ENCODE measurements around the gene ZNF664.
A peak's percentile ranks its signal among the peaks of the same experiment; 100 is the strongest.

Gene ZNF664

DNA sequence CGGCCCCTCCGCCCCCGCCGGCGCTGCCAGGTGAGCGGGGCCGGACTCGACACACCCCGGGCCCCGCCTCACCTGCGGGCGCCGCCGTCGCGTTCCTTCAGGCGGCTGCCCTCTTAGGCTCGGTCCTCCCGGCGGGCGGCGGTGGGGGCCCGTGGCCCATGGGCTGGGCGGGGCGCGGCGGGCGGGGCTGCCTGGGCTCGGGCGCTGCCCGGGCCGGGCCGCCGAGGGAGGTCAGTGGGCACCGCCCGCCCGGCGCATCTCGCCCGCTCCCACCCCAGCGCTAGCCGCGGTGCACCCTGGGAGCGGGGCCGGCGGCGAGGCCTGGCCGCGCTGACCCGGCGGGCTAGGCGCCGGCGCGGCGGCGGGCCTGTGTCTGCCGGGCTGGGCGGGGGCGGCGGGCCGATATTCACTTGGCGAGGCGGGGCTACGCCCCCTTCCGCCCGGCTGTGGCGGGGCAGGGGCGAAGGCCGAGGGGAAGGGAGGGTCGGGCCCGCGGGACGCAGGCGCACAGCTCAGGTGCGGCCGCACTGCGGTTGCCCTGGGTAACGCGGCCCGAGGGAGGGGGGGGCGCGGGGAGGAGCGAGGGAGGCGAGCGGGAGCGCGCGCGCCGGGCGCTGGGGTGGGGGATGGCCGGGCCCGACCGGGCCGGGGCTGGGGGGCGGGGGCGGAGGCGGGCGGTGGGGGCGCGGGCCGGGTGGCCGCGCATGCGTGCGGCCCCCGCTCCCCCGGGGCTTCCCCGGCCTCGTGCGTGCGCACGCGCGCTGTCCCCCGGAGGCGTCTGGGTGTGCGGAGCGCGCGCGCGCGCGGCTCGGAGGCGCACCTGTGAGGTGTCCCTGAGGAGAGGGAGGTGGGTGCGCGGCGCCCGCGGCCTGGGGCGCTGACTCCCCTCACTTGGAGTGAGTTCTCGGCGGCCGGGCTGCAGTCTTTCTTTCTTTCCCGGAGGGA is at the start of gene ZNF664, which contains the start of gene CCDC92:
TSS of gene ZNF664 (plus strand) at position 759 of the 945 bp plus-strand sequence. CDS start 38,930 bp downstream, outside the sequence.
TSS of gene CCDC92 (minus strand) at position 375 of the 945 bp plus-strand sequence. CDS start 28,526 bp downstream, outside the sequence.
- DNase-seq (ENCODE audit: low spot score): peak; percentile 84

- no peak for DNase-seq (ENCODE audit: low spot score)
Observed at GRCh38 chr12:123923927-123924326, 49.1 kb upstream of the ZNF664 start.

DNA sequence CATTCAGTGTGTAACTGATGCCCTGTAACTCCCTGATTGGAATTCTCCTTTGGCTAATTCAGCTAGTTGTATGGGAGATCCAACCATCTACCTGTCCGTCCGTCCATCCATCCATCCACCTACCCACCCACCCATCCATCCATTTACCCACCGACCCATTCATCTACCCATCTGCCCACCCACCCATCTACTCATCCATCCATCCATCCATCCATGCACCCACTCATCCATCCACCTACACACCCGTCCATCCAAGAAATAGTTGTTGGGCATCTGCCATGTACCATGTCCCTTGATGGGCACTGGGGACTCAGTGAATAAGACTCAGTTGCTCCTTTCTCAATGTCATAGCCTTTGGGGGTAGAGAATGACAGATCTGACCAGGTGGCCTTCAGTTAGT is 48.5 kb upstream of the ZNF664 start:
- no peak for DNase-seq (ENCODE audit: low spot score)

- DNase-seq (ENCODE audit: low spot score): peak; percentile 13
Observed at GRCh38 chr12:123928274-123928865, 44.6 kb upstream of the ZNF664 start.

- no peak for DNase-seq (ENCODE audit: low spot score)
Observed at GRCh38 chr12:123928897-123929296, 44.1 kb upstream of the ZNF664 start.

DNA sequence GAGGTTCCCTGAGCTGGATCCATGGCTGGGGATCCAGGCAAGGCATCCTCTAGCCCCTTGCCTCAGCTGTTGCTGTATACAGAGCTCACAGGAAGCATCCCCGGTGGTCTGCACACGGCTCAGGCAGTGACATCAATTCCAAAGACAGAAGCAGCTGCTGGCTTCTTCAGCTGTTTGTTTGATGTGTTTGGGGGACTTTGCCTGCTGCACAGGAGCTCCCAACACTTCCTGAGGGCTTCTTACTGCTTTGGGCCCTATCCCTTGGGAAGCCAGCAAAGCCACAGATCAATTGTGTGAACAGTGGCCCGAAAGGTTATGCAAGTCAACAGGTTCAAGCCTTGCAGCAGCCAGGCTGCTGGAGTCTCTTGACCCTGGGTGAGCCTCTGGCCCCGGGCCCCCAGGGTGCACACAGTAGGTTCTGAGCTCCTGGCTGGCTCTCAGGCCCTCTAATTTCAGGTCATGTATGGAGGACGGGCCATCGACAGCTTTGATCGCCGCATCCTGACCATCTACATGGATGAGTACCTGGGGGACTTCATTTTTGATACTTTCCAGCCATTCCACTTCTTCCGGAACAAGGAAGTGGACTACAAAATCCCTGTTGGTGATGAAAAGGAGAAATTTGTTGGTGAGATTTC is 43.0 kb upstream of the ZNF664 start:
- no peak for DNase-seq (ENCODE audit: low spot score)

DNA sequence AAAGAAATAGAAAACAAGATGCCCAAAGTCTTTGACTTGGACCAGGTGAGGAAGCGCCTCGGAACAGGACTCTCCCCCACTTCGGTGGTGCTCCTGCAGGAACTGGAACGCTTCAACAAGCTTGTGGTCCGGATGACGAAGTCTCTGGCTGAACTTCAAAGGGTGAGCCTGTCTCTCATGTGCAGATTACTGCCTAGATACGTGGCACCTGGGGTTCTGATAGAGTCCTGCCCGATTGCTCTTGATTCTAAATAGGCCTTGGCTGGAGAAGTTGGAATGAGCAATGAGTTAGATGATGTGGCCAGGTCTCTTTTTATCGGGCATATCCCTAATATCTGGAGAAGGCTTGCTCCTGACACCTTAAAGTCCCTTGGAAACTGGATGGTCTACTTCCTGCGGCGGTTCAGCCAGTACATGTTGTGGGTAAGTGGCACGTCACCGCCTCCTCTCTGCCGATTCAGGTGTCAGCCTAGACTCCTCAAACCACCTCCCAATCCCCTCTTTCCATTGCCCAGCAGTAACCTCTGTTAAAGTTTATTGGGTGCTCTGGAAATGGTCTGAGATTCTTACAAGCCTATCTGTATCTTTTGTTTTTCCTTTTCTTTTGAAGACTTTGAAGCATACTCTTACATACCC is 41.2 kb upstream of the ZNF664 start:
- DNase-seq (ENCODE audit: low spot score): no peak

- no peak for DNase-seq (ENCODE audit: low spot score)
Observed at GRCh38 chr12:123933214-123933613, 39.8 kb upstream of the ZNF664 start.

DNA sequence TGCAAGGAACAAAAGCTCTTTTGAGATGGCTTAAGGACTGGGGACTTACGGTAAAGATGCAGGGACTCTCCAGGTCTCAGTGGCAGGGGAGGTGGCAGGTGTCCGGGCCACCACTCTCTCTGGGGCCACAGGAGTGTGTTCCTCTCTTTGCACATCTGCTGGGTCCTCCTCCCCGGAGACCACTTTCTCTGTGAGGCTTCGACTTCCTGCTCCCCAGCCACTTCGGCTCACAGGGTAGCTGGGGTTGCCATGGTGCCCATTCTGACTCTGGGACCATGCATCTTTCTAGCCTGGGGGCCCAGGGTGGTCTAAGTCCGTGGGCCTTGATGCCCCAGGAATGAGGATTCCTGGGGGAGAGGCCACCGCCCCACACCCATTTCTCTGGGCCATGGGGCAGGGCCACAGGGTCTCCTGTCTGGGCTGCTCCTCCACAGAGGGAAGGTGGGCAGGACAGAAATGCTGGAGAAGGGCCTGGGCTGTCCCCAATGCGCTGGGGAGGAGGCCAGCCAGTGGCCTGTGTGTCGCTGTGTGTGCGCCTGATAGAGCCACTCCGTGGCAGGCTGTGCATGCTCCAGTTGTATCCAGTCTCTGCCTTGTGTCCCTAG is 38.9 kb upstream of the ZNF664 start:
- no peak for DNase-seq (ENCODE audit: low spot score)

DNA sequence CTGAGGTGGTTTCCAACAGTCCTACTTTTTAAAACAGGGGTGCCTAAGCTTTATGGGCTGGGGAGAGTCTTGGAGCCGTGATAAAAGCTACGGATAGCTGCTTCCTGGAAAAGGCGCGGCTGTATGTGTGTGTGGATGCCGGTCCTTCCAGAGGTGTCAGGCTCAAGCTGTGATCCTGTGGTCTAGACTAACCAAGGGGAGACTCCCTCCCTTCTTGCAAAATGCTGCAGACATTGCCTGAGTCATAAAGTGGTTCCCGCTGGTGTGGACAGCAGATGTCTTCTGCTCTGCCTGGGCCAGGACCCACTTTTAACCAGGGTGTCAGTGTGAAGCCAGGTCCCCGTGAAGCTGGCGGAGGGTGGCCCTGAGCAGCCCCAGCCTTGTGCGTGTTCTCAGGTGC is 38.2 kb upstream of the ZNF664 start:
- DNase-seq (ENCODE audit: low spot score): no peak

DNA sequence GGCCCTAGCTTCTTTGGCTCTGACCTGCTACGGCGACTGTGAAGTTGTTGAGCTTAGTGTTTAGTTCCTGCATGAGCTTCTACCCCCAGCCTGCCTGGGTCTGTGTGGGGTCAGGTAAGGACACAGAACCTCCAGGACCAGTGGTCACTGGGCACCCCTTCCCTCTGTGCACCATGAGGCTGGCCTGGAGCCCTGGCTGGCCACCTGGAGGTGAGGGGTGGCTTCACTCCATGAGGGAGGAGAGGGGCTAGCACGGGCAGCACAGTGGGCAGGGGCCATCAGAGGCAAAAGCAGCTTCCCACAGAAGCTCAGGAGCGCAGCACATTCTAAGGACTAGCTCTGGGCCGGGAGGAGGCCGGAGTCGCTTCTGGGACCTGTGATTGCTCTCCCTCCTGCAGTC is 37.1 kb upstream of the ZNF664 start:
- no peak for DNase-seq (ENCODE audit: low spot score)

GRCh38 chr12:123936471-123936870 is 36.5 kb upstream of the ZNF664 start:
- no peak for DNase-seq (ENCODE audit: low spot score)

DNA sequence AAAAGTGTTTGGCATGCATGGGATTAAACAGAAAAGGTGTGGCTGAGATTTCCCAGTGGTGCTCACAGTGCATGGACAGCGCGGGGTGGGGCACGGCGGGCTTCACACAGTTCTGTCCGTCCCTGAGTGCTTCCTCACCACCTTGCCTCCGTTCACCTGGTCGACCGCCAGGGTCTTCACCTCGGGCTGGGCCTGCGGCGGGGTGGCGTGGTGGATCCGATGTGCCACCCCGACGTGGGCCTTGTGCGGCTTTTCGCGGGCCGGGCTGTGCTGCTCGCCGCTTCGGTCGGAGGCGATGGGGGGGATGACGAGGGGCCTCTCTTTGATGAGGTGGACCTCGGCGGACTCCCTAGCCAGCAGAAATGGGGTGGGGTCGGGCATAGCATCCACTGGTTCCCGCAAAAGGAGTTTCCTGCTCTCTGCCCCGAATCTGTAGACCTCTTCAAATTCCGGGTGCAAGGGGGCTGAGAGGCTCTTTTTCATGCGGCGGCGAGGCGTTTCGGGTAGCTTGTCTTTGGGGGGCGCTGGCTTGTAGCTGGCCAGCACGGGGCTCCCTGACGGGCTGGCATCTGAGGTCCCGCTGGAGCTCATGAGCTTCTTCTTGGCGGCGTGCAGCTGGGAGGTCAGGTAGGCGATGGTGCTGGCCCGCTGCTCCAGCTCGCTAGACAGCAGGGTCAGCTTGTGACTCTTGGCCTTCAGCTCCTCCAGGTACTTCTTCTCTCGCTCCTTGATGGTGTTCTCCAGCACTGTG is 35.9 kb upstream of the ZNF664 start:
- DNase-seq (ENCODE audit: low spot score): no peak

GRCh38 chr12:123937707-123938591 is 35.1 kb upstream of the ZNF664 start:
- DNase-seq (ENCODE audit: low spot score): no peak

DNA sequence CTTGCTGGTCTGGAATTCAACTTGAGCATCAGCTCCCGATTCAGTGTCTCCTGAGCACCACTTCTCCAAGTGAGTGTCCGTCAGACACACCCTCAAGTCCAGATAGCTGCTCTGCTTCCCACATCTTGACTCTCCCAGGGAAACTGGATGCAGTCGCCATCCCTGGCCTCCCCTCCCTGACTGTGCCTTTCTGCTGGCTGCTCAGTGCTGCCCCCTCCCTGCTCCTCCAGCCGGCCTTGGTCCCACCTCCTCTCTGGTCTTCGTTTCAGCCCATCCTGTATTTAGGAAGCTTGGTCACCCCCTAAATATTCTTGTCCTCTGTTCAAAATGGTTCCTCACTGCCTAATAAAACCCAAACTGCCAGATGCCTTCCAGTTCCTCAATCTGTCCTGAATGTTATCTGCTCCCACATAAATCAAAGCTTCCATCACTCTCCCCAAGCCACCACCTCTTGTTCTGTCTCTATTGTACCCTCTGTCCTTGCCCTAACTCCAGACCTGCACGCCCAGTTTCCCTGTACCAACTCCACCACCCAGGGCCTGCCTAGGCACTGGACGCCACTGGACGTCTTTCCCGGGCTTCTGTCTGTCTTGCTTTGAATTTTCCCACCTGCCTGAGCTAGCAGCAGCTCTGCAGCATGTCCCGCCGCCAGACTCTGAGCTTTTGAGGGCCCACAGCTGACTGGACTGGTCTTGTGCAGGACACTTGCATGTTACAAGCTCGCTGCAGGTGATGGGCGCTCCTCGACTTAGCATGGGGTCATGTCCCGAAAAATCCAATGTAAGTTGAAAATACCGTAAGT is 34.1 kb upstream of the ZNF664 start:
- DNase-seq (ENCODE audit: low spot score): no peak

DNA sequence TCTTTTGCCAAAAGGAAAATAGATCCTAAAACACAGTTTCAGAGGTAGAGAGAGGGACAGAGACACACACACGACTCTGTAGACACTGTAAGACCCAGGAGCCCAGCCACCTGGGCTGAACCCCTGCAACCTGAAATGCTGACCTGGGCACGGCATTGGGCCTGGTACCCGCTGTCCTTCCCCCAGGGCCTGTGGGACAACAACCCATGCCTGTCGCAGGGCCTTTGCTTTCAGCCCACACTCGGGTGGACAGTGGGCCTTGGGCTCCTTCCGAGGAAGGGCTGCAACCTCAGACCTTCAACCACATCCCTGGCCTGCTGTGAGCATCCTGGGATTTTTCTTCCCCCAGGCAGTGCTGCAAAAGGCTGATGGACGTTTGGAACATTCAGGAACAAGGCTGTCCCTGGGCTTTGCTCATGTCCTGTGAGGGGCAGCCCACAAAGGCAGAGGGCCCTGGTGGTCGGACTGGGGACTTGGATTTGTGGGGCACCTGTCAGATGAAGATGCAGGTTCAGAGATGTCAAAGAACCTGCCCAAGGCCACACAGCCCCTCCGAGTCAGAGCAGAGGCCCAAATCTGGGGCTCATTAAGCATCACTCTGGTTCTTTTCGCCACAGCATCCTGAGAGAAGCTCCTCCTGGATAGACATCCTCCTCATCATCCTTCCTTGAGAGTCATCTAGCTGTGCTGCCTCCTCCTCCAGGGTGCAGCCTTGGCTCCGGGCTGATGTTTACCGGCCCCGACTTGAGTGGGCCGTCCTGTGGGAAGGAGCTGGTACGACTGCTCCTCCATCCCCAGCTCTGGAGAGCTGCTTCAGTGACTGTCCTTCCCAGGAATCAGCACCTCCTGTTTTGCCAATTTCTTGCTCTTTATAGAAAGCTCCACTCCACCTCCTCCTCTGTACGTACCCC is 33.0 kb upstream of the ZNF664 start:
- no peak for DNase-seq (ENCODE audit: low spot score)

DNA sequence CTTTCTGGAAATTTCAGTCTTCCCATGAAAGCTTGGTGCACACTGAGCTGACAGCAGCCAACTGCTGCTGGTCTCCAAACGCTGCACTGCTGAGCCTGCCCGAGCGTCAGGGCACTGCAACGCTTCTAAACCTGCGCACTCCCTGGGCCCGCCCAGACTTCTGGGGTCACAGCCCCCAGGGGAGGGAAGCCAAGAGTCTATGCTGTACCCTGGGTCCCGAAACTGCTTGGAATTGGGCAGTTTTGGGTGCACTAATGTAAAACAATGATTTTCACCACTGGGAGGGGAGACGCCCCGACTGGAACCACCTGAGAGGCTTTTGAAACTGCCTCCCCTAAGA is 32.4 kb upstream of the ZNF664 start:
- DNase-seq (ENCODE audit: low spot score): no peak

DNA sequence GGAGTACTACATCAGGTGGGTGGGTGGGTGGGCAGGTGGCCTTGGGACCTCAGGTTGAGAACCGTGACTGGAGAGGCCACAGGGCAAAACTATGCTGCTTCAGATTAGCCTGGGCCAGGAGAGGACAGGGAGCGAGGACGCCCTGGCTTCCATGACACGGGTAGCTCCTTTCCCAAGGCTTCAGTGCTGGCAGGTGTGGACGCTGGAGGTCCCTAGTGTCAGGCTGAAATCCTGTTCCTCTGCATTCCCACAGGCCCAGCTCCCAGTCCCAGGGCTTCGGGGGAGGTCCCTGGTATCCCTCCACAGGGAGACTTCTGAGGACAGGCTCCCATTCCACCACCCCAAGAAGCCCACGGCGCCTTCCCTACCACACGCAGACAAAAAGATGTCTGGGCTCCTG is 32.0 kb upstream of the ZNF664 start:
- DNase-seq (ENCODE audit: low spot score): no peak
